GM18907 (cell line): ENCODE data around the gene PAFAH1B2.
"Not testable (repeated sequence)": the region's sequence is repeated elsewhere in the genome, so short reads cannot be mapped to it uniquely, and the experiment has no call there.

ENCODE experiments used
- ATAC-seq: cut with Tn5 transposase; IDR thresholded peaks from one replicate; pipeline ENCODE4 v1.9.1; 2021; ENCODE audit warnings: mild to moderate bottlenecking, moderate library complexity; ENCODE audit not compliant: unreplicated experiment

The PAFAH1B2 gene

DNA sequence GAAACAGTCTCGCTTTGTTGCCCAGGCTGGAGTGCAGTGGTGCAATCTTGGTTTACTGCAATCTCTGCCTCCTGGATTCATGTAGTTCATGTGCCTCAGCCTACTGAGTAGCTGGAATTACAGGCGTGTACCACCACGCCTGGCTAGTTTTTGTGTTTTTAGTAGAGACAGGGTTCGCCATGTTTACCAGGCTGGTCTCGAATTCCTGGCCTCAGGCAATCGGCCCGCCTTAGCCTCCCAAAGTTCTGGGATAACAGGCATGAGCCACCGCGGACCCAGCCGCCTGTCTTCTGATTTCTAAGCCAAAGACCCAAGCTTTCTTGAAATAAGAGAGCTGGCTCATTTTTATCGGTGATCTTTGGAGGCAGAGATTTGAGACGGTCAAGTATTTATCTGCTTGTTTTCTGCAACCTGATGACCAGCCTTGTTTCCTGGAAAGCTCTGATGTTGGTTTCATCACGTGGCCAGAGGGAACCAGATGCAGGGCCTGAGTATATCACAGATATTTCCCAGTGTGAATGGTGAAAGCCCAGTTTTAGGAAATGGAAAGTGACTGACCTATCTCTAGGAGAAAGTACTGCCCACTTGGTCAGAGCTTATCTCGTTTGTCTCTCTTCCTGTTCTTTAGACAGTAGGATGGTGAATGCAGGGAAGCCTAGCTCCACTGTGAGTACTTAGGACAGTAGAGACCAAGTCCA, 28.8 kb downstream of the PAFAH1B2 start:
- no peak for ATAC-seq

- no peak for ATAC-seq
Measured at GRCh38 chr11:117175104-117175503, 31.0 kb downstream of the PAFAH1B2 start.

DNA sequence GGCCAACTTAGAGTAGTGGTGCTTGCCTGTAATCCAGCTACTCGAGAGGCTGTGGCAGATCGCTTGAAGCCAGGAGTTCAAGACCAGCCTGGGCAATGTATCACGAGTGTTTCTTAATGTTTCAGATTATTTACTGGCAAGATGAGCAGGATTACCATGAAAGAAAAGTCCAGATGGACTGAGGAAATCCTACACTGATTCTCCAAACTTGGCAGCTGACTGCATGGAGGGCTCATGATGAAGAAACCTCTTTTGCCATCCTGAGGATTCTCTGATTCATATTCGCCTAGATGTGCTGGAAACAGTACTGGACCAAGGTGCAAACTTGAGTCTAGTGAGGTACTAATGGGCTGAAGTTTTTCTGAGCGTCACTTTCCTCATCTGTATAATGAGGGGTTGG, 31.7 kb downstream of the PAFAH1B2 start:
- no peak for ATAC-seq

- ATAC-seq, result no peak
Measured at GRCh38 chr11:117176186-117176585, 32.1 kb downstream of the PAFAH1B2 start.

DNA sequence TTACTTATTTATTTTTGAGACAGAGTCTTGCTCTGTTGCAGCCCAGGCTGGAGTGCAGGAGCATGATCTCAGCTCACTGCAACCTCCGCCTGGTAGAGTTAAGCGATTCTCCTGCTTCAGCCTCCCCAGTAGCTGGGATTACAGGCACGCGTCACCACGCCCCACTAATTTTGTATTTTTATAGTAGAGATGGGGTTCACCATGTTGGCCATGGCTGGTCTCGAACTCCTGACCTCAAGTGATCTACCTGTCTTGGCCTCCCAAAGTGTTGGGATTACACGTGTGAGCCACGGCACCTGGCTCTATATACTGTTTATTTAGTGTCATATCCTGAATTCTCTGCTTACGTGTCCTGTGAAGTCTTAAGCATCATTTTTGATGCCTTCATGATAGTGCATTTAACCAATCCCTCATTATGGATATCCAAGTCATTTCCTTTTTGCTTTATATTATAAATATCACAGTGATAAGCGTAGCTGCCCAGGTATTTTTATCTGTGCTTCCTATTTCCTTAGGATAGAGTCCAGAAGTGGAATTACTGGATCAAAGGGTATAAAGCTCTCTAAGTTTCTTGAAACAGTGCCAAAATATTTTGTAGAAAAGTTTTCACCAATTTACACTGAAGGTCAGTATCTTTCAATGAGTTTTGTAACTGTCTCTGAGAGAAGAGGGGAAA, 33.6 kb downstream of the PAFAH1B2 start:
- ATAC-seq, result no peak

- peak; percentile 92 for ATAC-seq
Measured at GRCh38 chr11:117178210-117179034, 34.3 kb downstream of the PAFAH1B2 start, which contains the start of gene SIDT2. SIDT2 (plus strand) TSS chr11:117178743; CDS start chr11:117179264, 521 bp downstream.

DNA sequence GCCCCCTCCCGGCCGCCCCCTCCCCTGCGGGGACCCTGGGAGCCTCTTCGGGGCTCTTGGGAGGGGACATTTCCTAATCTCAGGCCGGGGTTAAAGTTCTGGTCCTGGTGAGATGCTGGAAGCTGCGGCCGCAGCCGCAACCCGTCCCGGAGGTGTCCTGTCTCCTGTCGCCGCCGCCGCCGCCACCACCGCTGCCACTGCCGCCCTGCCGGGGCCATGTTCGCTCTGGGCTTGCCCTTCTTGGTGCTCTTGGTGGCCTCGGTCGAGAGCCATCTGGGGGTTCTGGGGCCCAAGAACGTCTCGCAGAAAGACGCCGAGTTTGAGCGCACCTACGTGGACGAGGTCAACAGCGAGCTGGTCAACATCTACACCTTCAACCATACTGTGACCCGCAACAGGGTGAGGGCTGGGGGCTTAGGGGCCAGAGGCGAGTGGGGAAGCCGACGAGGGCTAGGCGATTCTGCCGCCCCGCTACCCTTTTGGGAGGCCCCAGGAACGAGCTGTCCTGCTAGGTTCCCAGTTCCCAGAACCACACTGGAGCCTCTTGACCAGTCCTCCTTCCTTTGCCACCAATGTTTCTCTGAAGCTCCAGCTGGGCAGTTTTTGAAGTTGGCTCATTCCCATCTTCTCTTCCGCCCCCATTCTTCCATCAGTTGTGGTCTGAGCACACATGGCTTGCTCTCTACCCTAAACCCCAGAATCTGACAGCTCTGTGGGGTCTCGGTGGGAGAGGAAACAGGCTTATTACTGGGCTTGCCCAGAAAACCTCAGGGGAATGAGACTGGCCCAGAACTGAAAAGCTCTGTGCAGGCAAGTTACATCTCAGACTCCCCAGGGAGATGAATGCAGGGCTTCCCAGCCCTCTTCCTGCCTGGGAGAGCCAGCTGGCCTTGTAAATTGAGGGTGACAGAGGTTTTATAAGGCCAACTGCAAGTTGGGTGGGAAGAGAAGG, 35.2 kb downstream of the PAFAH1B2 start:
- ATAC-seq, result peak; percentile 30

DNA sequence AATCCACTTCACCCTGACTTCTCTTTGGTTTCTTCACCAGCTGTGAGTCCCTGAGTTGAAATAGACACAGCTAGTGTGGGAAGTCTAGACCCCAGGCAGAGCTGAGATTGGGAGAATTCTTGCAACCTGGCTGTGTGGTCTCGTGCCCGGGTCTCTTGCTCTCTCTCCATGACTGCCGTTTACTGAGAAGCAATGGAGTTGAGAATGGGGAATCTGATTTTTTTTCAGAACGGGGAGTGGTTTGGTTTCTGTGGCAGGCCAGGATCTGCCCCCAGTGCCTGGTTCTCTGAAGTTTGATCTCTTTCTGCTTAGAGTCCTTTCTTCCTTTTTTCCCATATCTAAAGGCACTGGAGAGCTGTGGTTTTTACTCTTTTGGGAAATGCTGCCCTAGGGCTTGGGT, 35.9 kb downstream of the PAFAH1B2 start:
- ATAC-seq, result no peak

DNA sequence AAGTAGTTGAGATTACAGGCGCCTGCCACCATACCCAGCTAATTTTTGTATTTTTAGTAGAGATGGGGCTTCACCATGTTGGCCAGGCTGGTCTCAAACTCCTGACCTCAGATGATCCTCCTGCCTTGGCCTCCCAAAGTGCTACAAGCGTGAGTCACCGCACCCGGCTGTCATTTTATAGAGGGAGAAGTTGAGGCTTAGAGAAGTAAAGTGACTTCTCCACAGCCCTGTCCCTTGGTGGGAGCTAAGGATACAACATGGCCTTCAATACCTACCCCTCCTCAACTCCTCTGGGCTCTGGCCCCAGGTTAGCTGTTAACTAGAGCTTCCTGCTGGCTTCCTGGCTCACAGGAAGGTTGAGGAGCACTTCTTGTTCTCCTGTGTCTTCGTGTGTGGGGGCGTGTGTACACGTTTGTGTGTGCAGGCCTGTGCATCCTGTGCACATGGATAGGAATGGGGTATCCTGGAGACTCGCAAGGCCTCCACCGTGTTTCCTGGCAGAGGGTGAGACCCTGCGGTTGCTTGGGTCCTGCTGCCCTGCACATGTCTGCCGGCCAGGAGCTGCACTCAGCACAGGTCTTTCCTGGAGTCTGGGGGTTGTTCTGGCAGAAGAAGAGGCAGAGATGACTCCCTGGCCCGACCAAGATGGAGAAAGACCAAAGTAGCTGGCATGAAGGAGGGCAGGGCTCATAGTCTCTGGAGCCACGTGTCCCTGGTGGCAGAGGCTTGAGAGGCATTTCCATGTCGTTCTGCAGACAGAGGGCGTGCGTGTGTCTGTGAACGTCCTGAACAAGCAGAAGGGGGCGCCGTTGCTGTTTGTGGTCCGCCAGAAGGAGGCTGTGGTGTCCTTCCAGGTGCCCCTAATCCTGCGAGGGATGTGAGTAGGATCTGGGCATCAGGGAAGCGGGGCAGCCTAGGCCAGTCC, 36.8 kb downstream of the PAFAH1B2 start:
- no peak for ATAC-seq

GRCh38 chr11:117181586-117182550, 37.8 kb downstream of the PAFAH1B2 start:
- no peak for ATAC-seq

DNA sequence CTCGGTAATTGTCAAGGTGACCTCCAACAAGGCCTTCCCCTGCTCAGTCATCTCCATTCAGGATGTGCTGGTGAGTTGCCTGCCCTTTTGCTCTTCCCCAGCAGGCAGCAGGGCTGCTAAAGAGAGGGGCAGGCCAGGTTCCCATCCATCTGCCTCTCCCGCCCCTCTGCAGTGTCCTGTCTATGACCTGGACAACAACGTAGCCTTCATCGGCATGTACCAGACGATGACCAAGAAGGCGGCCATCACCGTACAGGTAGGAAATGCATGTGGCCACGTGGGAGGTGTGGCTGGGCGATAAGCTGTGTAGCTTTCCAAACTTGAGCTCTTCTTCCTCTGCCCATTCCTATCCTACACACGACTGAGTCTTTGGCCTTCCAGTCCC, 38.5 kb downstream of the PAFAH1B2 start:
- ATAC-seq, result no peak

- not testable (repeated sequence) for ATAC-seq
Measured at GRCh38 chr11:117183178-117183577, 39.1 kb downstream of the PAFAH1B2 start.

DNA sequence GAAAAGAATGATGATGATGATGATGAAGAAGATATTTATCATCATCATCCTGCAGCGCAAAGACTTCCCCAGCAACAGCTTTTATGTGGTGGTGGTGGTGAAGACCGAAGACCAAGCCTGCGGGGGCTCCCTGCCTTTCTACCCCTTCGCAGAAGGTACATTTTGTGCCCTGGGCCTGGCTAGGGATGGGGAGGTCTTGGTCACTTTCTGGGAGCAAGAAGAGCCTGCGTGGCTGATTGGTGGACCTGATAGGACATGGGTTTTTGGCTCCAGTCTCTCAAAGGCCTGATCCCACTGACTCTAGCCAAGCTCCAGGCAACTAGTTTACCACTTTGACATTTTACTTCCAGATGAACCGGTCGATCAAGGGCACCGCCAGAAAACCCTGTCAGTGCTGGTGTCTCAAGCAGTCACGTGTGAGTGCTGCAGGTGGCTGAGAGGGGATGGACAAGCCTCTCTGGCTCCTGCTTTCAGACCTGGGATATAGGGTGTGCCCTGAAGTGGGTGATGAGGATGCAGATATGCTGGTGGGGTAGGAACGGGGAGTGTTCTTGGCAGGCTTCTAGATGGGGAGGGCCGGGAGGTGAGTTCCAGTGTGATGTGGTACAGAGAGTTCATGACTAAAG, 39.8 kb downstream of the PAFAH1B2 start:
- no peak for ATAC-seq

- ATAC-seq, result no peak
Measured at GRCh38 chr11:117185736-117186430, 41.8 kb downstream of the PAFAH1B2 start.

DNA sequence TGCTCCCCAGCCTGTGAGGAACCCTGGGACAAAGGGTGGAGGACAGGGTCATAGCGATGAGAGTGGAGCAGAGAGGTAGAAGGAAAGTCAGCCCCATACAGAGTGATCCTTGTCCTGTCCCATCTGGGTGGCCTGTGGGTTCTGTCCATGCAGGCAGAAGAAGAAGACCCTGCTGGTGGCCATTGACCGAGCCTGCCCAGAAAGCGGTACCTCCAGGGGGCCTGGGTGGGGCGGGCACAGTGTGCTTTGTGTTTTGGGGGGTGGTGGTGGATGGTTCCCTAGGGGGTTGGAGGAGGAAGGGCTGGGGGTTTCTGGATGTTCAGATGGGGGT, 42.3 kb downstream of the PAFAH1B2 start:
- no peak for ATAC-seq

GRCh38 chr11:117187007-117187406, 42.9 kb downstream of the PAFAH1B2 start:
- no peak for ATAC-seq

- no peak for ATAC-seq
Measured at GRCh38 chr11:117187428-117187798, 43.3 kb downstream of the PAFAH1B2 start.
